Activated T-helper 2 cell treated with anti-CD3 and anti-CD28 coated beads, Interferon-gamma antibody, Interleukin-2, Interleukin-4, amounts not matched to agents 10 μg/mL and 5 μg/mL and 100 μg/mL, durations not matched to agents 14 hours and 24 hours and 36 hours (primary cell): Measurements from ENCODE around the gene MAP7D2. TPM values are rescaled to one million over a fixed set of nuclear protein-coding genes. Genes with fewer than 3 reads are reported as not detected.
A peak's percentile ranks its signal among the peaks of the same experiment; 100 is the strongest.

Experiments
- DNase-seq: peaks from one replicate; pipeline ENCODE4 v3.0.0; 2021; ENCODE audit warnings: low spot score
- H3K27ac Mint-ChIP-seq: one replicate; pipeline ENCODE4 v1.8.0; 2021; ENCODE audit warnings: mixed read lengths
- H3K27me3 Mint-ChIP-seq: one replicate; pipeline ENCODE4 v1.8.0; 2021; ENCODE audit warnings: low read depth, mixed read lengths
- H3K36me3 Mint-ChIP-seq: one replicate; pipeline ENCODE4 v1.8.0; 2021; ENCODE audit warnings: low read depth, mixed read lengths
- H3K4me1 Mint-ChIP-seq: one replicate; pipeline ENCODE4 v1.8.0; 2021; ENCODE audit warnings: low read depth, mixed read lengths
- H3K4me3 Mint-ChIP-seq: one replicate; pipeline ENCODE4 v1.8.0; 2021; ENCODE audit warnings: low read depth, mild to moderate bottlenecking, moderate library complexity, mixed read lengths
- H3K9me3 Mint-ChIP-seq: one replicate; pipeline ENCODE4 v1.8.0; 2021; ENCODE audit warnings: mixed read lengths
- intact Hi-C: fragments of 100-400 bp; cut with micrococcal nuclease; formaldehyde crosslinking; loops from one replicate; pipeline ENCODE4 v1.15.1; 2023
- total RNA-seq: library from RNA; stranded (reverse); gene quantifications from 2 replicates; pipeline ENCODE4 v1.2.3, GENCODE V29; 2022

MAP7D2 gene
- total RNA-seq, 1 donor from 2014 or later: 0.21 TPM

- no peaks in the 10 kb centered on the region for H3K4me1 Mint-ChIP-seq
- intact Hi-C loops: no loop called here
- H3K4me3 Mint-ChIP-seq: no peak overlapping the region
- no peak for DNase-seq
- H3K36me3 Mint-ChIP-seq: no peaks in the 10 kb centered on the region
- peaks cover 14% of the 10 kb centered on the region for H3K9me3 Mint-ChIP-seq
- H3K27me3 Mint-ChIP-seq: peaks cover 5% of the 10 kb centered on the region
- H3K27ac Mint-ChIP-seq: no peak overlapping the region
Measured at GRCh38 chrX:20019672-20020365, 96.9 kb downstream of the MAP7D2 start.

GRCh38 chrX:20016616-20016945 is 100.1 kb downstream of the MAP7D2 start:
- Mint-ChIP-seq H3K4me1 (no peaks in the 10 kb centered on the region), H3K4me3 (no peak overlapping the region), H3K27ac (no peak overlapping the region), H3K36me3 (no peaks in the 10 kb centered on the region), H3K27me3 (peaks cover 5% of the 10 kb centered on the region), H3K9me3 (peaks cover 14% of the 10 kb centered on the region)
- intact Hi-C loops: no loop called here
- no peak for DNase-seq

GRCh38 chrX:20015945-20016615 is 100.6 kb downstream of the MAP7D2 start:
- DNase-seq: no peak
- H3K4me1 Mint-ChIP-seq: no peaks in the 10 kb centered on the region
- no peak overlapping the region for H3K4me3 Mint-ChIP-seq
- no peak overlapping the region for H3K27ac Mint-ChIP-seq
- intact Hi-C loops: no loop called here
- H3K36me3 Mint-ChIP-seq: no peaks in the 10 kb centered on the region
- peaks cover 5% of the 10 kb centered on the region for H3K27me3 Mint-ChIP-seq
- H3K9me3 Mint-ChIP-seq: peaks cover 14% of the 10 kb centered on the region

- peaks cover 5% of the 10 kb centered on the region for H3K27me3 Mint-ChIP-seq
- no peak for DNase-seq
- no peak overlapping the region for H3K4me3 Mint-ChIP-seq
- no peaks in the 10 kb centered on the region for H3K4me1 Mint-ChIP-seq
- H3K27ac Mint-ChIP-seq: no peak overlapping the region
- intact Hi-C loops: no loop called here
- H3K36me3 Mint-ChIP-seq: no peaks in the 10 kb centered on the region
- H3K9me3 Mint-ChIP-seq: peaks cover 14% of the 10 kb centered on the region
Measured at GRCh38 chrX:20015422-20015821, 101.3 kb downstream of the MAP7D2 start.

- H3K4me3 Mint-ChIP-seq: no peak overlapping the region
- no peaks in the 10 kb centered on the region for H3K36me3 Mint-ChIP-seq
- no peak overlapping the region for H3K27ac Mint-ChIP-seq
- DNase-seq: no peak
- H3K27me3 Mint-ChIP-seq: peaks cover 13% of the 10 kb centered on the region
- intact Hi-C loops: no loop called here
- H3K9me3 Mint-ChIP-seq: peaks cover 14% of the 10 kb centered on the region
- no peaks in the 10 kb centered on the region for H3K4me1 Mint-ChIP-seq
Measured at GRCh38 chrX:20011608-20012007, 105.1 kb downstream of the MAP7D2 start.

GRCh38 chrX:20007962-20008622 is 108.6 kb downstream of the MAP7D2 start:
- no peak for DNase-seq
- Mint-ChIP-seq H3K36me3 (no peaks in the 10 kb centered on the region), H3K27ac (no peak overlapping the region), H3K9me3 (no peaks in the 10 kb centered on the region), H3K4me3 (no peak overlapping the region), H3K27me3 (peaks cover 11% of the 10 kb centered on the region), H3K4me1 (no peaks in the 10 kb centered on the region)
- intact Hi-C loops: no loop called here

GRCh38 chrX:20005883-20006282 is 110.8 kb downstream of the MAP7D2 start:
- no peak overlapping the region for H3K4me3 Mint-ChIP-seq
- peaks cover 11% of the 10 kb centered on the region for H3K27me3 Mint-ChIP-seq
- H3K27ac Mint-ChIP-seq: no peak overlapping the region
- H3K36me3 Mint-ChIP-seq: no peaks in the 10 kb centered on the region
- H3K9me3 Mint-ChIP-seq: no peaks in the 10 kb centered on the region
- H3K4me1 Mint-ChIP-seq: no peaks in the 10 kb centered on the region
- intact Hi-C loops: no loop called here
- no peak for DNase-seq

GRCh38 chrX:20001588-20001987 is 115.1 kb downstream of the MAP7D2 start:
- no peak overlapping the region for H3K4me3 Mint-ChIP-seq
- no peaks in the 10 kb centered on the region for H3K4me1 Mint-ChIP-seq
- intact Hi-C loops: no loop called here
- no peaks in the 10 kb centered on the region for H3K9me3 Mint-ChIP-seq
- H3K36me3 Mint-ChIP-seq: no peaks in the 10 kb centered on the region
- H3K27me3 Mint-ChIP-seq: no peaks in the 10 kb centered on the region
- H3K27ac Mint-ChIP-seq: no peak overlapping the region
- DNase-seq: no peak

GRCh38 chrX:19991350-19991718 is 125.4 kb downstream of the MAP7D2 start:
- peak overlapping the region; percentile 90 for H3K27ac Mint-ChIP-seq
- intact Hi-C loops: loop anchor here (2.0 to 5.0 kb wide), 5 partner anchors 27 to 1009 kb away; partner anchors contain the start of genes EIF1AX and PHKA2

GRCh38 chrX:19990556-19991349 is 126.0 kb downstream of the MAP7D2 start, which contains the start of gene BCLAF3:
Gene BCLAF3, minus strand, starts transcription at chrX:19991061. Its CDS starts 20,797 bp downstream, at chrX:19970264.
- no peaks in the 10 kb centered on the region for H3K9me3 Mint-ChIP-seq
- intact Hi-C loops: loop anchor here (2.0 to 5.0 kb wide), 5 partner anchors 26 to 1008 kb away; partner anchors contain the start of genes EIF1AX and PHKA2
- H3K36me3 Mint-ChIP-seq: peaks cover 7% of the 10 kb centered on the region
- no peaks in the 10 kb centered on the region for H3K27me3 Mint-ChIP-seq
- H3K4me1 Mint-ChIP-seq: peaks cover 15% of the 10 kb centered on the region
- peak within 1 kb of the TSS; percentile 90 for H3K4me3 Mint-ChIP-seq
- peak within 1 kb of the TSS; percentile 90 for H3K27ac Mint-ChIP-seq
- DNase-seq: peak; percentile 81

More at GRCh38 chrX:19991350-19991718, 125.4 kb downstream of the MAP7D2 start:
- Mint-ChIP-seq H3K27me3 (no peaks in the 10 kb centered on the region), H3K36me3 (peaks cover 5% of the 10 kb centered on the region), H3K4me3 (peak overlapping the region; percentile 87), H3K4me1 (peaks cover 15% of the 10 kb centered on the region), H3K9me3 (no peaks in the 10 kb centered on the region)
- no peak for DNase-seq

- Mint-ChIP-seq H3K4me1 (peaks cover 15% of the 10 kb centered on the region), H3K9me3 (no peaks in the 10 kb centered on the region), H3K4me3 (peak overlapping the region; percentile 90), H3K36me3 (peaks cover 7% of the 10 kb centered on the region), H3K27me3 (no peaks in the 10 kb centered on the region), H3K27ac (no peak overlapping the region)
- DNase-seq: no peak
- intact Hi-C loops: loop anchor here (2.0 to 5.0 kb wide), 5 partner anchors 25 to 1008 kb away; partner anchors contain the start of genes EIF1AX and PHKA2
Measured at GRCh38 chrX:19990151-19990555, 126.6 kb downstream of the MAP7D2 start.

- Mint-ChIP-seq H3K36me3 (peaks cover 7% of the 10 kb centered on the region), H3K27me3 (no peaks in the 10 kb centered on the region)
Measured at GRCh38 chrX:19987856-19988255, 128.9 kb downstream of the MAP7D2 start.

More at GRCh38 chrX:19987856-19988255, 128.9 kb downstream of the MAP7D2 start:
- Mint-ChIP-seq H3K4me3 (no peak overlapping the region), H3K9me3 (no peaks in the 10 kb centered on the region), H3K4me1 (peaks cover 15% of the 10 kb centered on the region), H3K27ac (no peak overlapping the region)
- intact Hi-C loops: no loop called here
- no peak for DNase-seq
